ENCODE measurements around the gene PPIF.

GRCh38 chr10:79403441-79404230 lies 56.4 kb downstream of the PPIF start:
- TF ChIP-seq CTCF (IDR thresholded peaks at IDR 0.05) (no peak), EP300 (IDR thresholded peaks at IDR 0.05; ENCODE audit: low read depth) (no peak), POLR2A (IDR thresholded peaks at IDR 0.05) (no peak), POLR2AphosphoS5 (IDR thresholded peaks at IDR 0.05) (no peak)

Measured in transverse colon (tissue), 4 donors.